SK-N-SH (cell line): ENCODE measurements around the gene TMCC3. TPM values are rescaled to one million over a fixed set of nuclear protein-coding genes. Genes with fewer than 3 reads are reported as not detected.
A peak's percentile ranks its signal among the peaks of the same experiment; 100 is the strongest.

Source experiments
- CTCF ChIA-PET: fragments of 300-600, 350-600 bp; formaldehyde crosslinking; extraction: SDS; loops from one replicate; lab custom pipeline; 2021; lab: Yijun Ruan, JAX
- POLR2A ChIA-PET: fragments of 350-600 bp; sonication (Branson Sonifier 250); formaldehyde crosslinking; extraction: SDS; loops from one replicate; lab custom pipeline; 2020; ENCODE audit warnings: antibody characterized with exemption, inconsistent platforms; lab: Yijun Ruan, JAX
- DNase-seq: peaks from one replicate; pipeline ENCODE4 v3.0.0; 2012
- H2AFZ ChIP-seq: fragments of 200-600 bp; sonication (generic); 2 replicates; pipeline ENCODE4 v1.8.1; 2016; ENCODE audit warnings: antibody characterized with exemption, mild to moderate bottlenecking, low read depth
- H3F3A ChIP-seq: fragments of 200-600 bp; sonication (generic); replicated peaks from 2 replicates; pipeline ENCODE3; 2016; ENCODE audit warnings: antibody characterized with exemption, mild to moderate bottlenecking; ENCODE audit not compliant: insufficient read depth
- H3K27ac ChIP-seq, 2 experiments: fragments of 200-500 bp in 1 of 2; fragments of 200-600 bp in 1 of 2; sonication (Bioruptor generic) in 1 of 2; sonication (generic), shearing (Covaris generic) in 1 of 2; 2 replicates each; pipeline versions ENCODE4 v1.5.1 to v1.6.1; 2014 to 2016; ENCODE audit warnings: low read depth in 2 of 2, inconsistent platforms in 1 of 2, low read length in 1 of 2, mild to moderate bottlenecking in 1 of 2, mixed read lengths in 1 of 2
- H3K27me3 ChIP-seq: fragments of 200-600 bp; sonication (generic), shearing (Covaris generic); 2 replicates; pipeline ENCODE4 v1.6.1; 2016; ENCODE audit warnings: mixed run types; ENCODE audit not compliant: insufficient read depth
- H3K36me3 ChIP-seq, 2 experiments: fragments of 200-500 bp in 1 of 2; fragments of 200-600 bp in 1 of 2; sonication (Bioruptor generic) in 1 of 2; sonication (generic) in 1 of 2; replicated peaks in 1 of 2; 2 replicates each; pipeline versions ENCODE3 to v1.5.1; 2014 to 2016; ENCODE audit warnings: low read length in 1 of 2, mild to moderate bottlenecking in 1 of 2; ENCODE audit not compliant: insufficient read depth in 2 of 2, control insufficient read depth in 1 of 2
- H3K4me1 ChIP-seq, 2 experiments: fragments of 200-500 bp in 1 of 2; fragments of 200-600 bp in 1 of 2; sonication (Bioruptor generic) in 1 of 2; sonication (generic), shearing (Covaris generic) in 1 of 2; 2 replicates each; pipeline versions ENCODE4 v1.5.1 to v1.6.1; 2014 to 2016; ENCODE audit warnings: low read depth in 1 of 2, low read length in 1 of 2, mixed run types in 1 of 2; ENCODE audit not compliant: insufficient read depth in 2 of 2, control insufficient read depth in 1 of 2
- H3K4me2 ChIP-seq: fragments of 200-600 bp; sonication (generic), shearing (Covaris generic); 2 replicates; pipeline ENCODE4 v1.6.1; 2017; ENCODE audit warnings: mixed run types
- H3K4me3 ChIP-seq, 2 experiments: fragments of 200-500 bp in 1 of 2; fragments of 200-600 bp in 1 of 2; sonication (Bioruptor generic) in 1 of 2; sonication (generic), shearing (Covaris generic) in 1 of 2; 2 replicates each; pipeline versions ENCODE4 v1.5.1 to v1.8.1; 2014 to 2016; ENCODE audit warnings: low read depth in 2 of 2, inconsistent platforms in 1 of 2, low read length in 1 of 2, mild to moderate bottlenecking in 1 of 2, mixed read lengths in 1 of 2, moderate library complexity in 1 of 2
- H3K79me2 ChIP-seq: fragments of 200-600 bp; sonication (generic); 2 replicates; pipeline ENCODE4 v1.8.1; 2017; ENCODE audit warnings: mild to moderate bottlenecking; ENCODE audit not compliant: insufficient read depth
- H3K9ac ChIP-seq: fragments of 200-600 bp; sonication (generic); 2 replicates; pipeline ENCODE4 v1.6.1; 2017; ENCODE audit warnings: mixed run types
- H3K9me2 ChIP-seq: fragments of 200-600 bp; sonication (generic); 2 replicates; pipeline ENCODE4 v1.6.1; 2017; ENCODE audit warnings: mixed run types
- H3K9me3 ChIP-seq: fragments of 200-600 bp; sonication (generic); 2 replicates; pipeline ENCODE4 v1.6.1; 2017; ENCODE audit warnings: mixed run types, mild to moderate bottlenecking, moderate library complexity
- H4K20me1 ChIP-seq: fragments of 200-600 bp; sonication (generic); 2 replicates; pipeline ENCODE4 v1.6.1; 2017; ENCODE audit warnings: mild to moderate bottlenecking, mixed run types; ENCODE audit not compliant: insufficient read depth
- EZH2phosphoT487 ChIP-seq: fragments of 200-600 bp; sonication (generic); IDR thresholded peaks from 2 replicates; pipeline ENCODE4 v1.6.1; 2017; ENCODE audit warnings: low read depth, mixed run types, mild to moderate bottlenecking, antibody characterized with exemption, moderate library complexity, borderline replicate concordance
- FOXJ3 ChIP-seq: sonication (generic); formaldehyde crosslinking; IDR thresholded peaks from 2 replicates; pipeline ENCODE4 v1.5.1; 2020; ENCODE audit warnings: mild to moderate bottlenecking, missing genetic modification reagents
- IRF3 ChIP-seq: fragments of 150-350 bp; IDR thresholded peaks from 2 replicates; pipeline ENCODE4 v1.6.1; 2016; ENCODE audit warnings: mild to moderate bottlenecking, low read depth, low read length
- MAX ChIP-seq: IDR thresholded peaks from 2 replicates; pipeline ENCODE4 v1.4.0; 2012; ENCODE audit warnings: low read depth
- NFIC ChIP-seq: IDR thresholded peaks from 2 replicates; pipeline ENCODE4 v1.4.0; 2012; ENCODE audit warnings: borderline replicate concordance
- NRF1 ChIP-seq: IDR thresholded peaks from 2 replicates; pipeline ENCODE4 v1.6.1; 2012; ENCODE audit warnings: low read depth, mild to moderate bottlenecking, low read length
- PBX3 ChIP-seq: IDR thresholded peaks from 2 replicates; pipeline ENCODE4; 2012
- RCOR1 ChIP-seq: fragments of 150-350 bp; IDR thresholded peaks from 2 replicates; pipeline ENCODE4 v1.6.1; 2017; ENCODE audit warnings: antibody characterized with exemption, low read length
- TAF1 ChIP-seq: IDR thresholded peaks from 2 replicates; pipeline ENCODE4 v1.6.1; 2012; ENCODE audit warnings: low read depth, mild to moderate bottlenecking, low read length, moderate library complexity, borderline replicate concordance
- USF2 ChIP-seq: fragments of 150-350 bp; IDR thresholded peaks from 2 replicates; pipeline ENCODE4 v1.6.1; 2017; ENCODE audit warnings: antibody characterized with exemption, low read length, low read depth, borderline replicate concordance
- YY1 ChIP-seq: IDR thresholded peaks from 2 replicates; pipeline ENCODE4 v1.4.0; 2012; ENCODE audit warnings: low read depth, mild to moderate bottlenecking
- WGBS: methylation state at CpG from one replicate; pipeline ENCODE4 v1.1.6; 2017; ENCODE audit warnings: low lambda C conversion rate; 5-methylcytosine and 5-hydroxymethylcytosine counted together
- polyA plus RNA-seq, 3 experiments: library from polyadenylated mRNA; depleted of rRNA; stranded (reverse); fragments of >200 nt; gene quantifications; 2 replicates each; pipeline ENCODE4 v1.2.3, GENCODE V29; 2012

Gene TMCC3
- polyA plus RNA-seq, 1 of the 3 experiments (the other 2 are of a cell fraction): 0.53 TPM

DNA sequence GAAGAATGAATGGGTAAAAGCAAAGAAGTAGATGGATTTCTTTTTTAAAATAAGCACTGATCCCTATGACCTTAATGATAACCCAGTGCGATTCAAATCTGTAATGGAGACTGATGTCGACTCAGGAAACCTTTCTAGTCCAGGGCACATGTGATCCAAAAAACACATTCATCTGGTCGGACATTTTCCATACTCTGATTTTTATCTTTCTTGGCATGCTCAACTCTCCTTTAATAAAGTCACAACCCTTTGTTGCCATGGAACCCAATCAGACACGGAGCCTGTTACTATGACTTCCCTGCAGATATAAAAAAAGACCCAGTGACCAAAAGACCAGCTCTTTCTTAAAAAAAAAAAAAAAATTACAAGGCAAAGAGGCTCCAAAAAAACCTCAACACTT, 27.9 kb downstream of the TMCC3 start (continued):
- TF ChIP-seq TAF1 (no peak), USF2 (no peak), IRF3 (no peak), FOXJ3 (no peak), MAX (0 out of 2 replicates have a peak, but pooled peaks have one; percentile 30), YY1 (peak; percentile 33; the same call in 1 of the 2 replicates), EZH2phosphoT487 (no peak), NFIC (peak; percentile 79; the same call in 1 of the 2 replicates)

DNA sequence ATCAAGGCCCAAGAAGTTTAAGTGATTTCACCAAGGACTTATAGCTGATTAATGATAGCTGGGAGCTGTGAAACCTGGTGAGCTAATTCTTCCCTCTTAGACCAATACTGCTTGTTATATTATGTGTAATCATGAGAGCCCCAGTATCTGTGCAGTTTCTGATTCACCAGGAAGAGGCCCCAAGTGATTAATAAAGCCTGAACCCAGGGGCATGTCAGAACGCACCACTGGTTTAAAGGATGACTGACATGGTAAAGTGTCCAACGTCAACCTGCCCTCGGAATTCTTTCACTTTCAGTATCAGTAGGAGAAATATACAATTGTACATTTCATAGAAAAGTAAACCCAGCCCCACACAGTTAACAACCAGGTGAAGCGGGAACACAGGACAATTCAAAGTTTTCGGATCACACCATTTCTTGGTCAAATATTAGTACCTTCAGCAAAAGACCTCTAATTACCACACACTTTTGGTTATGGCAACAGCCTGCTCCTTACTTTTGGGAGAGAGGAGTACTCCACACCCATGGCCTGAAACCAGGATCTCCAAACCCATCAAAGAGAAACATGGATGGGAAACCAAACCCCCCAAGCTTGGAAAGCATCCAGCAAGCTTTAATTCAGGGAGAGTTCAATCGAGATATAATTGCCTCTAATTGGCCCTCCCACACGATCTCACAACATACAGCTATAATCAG, 28.5 kb downstream of the TMCC3 start:
- ChIA-PET POLR2A (no interaction called here), CTCF (no interaction called here)
- Histone ChIP-seq H3K79me2 (no peaks in the 10 kb centered on the region), H3K36me3 (no peaks in the 10 kb centered on the region), H3K9me3 (no peaks in the 10 kb centered on the region; the same call in 1 of the 2 replicates), H3F3A (no peaks in the 10 kb centered on the region), H3K27ac (peak overlapping the region; percentile 60 to 64), H3K9ac (no peak overlapping the region), H2AFZ (peak overlapping the region; percentile 50), H3K4me1 (peaks cover 0 to 25% of the 10 kb centered on the region in 2 experiments; a peak in 2 of 4 replicates), H3K4me3 (peak overlapping the region in 1 of 2 experiments; percentile 27; a peak in 1 of 4 replicates), H3K9me2 (no peaks in the 10 kb centered on the region), H3K27me3 (no peaks in the 10 kb centered on the region), H4K20me1 (no peaks in the 10 kb centered on the region), H3K4me2 (peak overlapping the region; percentile 67)
- DNase-seq: no peak
- 49% methylated on average over 7 of the region's 7 CpGs for WGBS
- TF ChIP-seq RCOR1 (no peak), PBX3 (peak; percentile 68), NRF1 (no peak), NFIC (no peak)
